ENCODE data around the gene ADGRL3.

ADGRL3 gene

DNA sequence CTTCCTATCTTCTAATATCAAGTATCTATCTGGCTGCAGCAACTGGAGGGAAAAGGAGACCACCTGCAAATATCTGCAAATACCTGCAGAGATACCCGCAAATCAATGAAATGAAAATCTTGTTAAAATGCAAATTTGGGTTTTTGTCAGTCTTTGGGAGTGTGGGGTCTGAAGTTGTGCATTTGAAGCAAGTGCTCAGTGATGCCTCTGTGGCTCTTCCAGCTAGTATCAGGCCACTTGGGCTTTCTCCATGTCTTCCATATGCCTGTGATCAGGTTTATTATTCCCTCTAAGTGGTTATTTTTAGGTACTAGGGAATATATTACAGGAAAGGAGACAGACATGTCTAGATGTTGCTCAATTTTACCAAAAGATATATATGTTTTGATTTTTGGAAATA lies 880.3 kb downstream of the ADGRL3 start:
- no peak for TF ChIP-seq CTCF (conservative IDR thresholded peaks at IDR 0.05)
- TF ChIP-seq ZFX (IDR thresholded peaks at IDR 0.05) = no peak
- no peak overlapping the region for H3K27ac ChIP-seq

DNA sequence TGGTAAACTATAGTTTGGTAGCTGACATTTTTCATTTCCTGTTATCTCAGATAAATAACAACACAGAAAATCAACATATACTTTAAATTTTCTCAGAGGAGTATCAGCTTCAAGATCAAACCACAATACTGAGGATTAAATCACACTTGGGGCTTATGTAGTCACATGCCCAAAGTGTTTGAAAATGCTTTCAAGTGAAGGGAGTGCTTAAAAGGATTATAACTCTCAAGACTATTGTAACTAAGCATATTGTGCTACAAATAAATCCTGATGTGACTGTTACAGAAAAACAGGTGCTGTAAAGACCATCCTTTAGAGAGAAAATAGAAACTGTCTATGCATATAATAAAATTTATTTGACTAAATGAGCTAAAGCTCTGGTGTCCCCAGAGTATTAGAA lies 887.6 kb downstream of the ADGRL3 start:
- no peak for TF ChIP-seq ZFX (IDR thresholded peaks at IDR 0.05)
- TF ChIP-seq CTCF (conservative IDR thresholded peaks at IDR 0.05) = no peak
- H3K27ac ChIP-seq = no peak overlapping the region

GRCh38 chr4:62093735-62094134 lies 893.6 kb downstream of the ADGRL3 start:
- TF ChIP-seq CTCF (conservative IDR thresholded peaks at IDR 0.05) = no peak
- TF ChIP-seq ZFX (IDR thresholded peaks at IDR 0.05) = no peak
- no peak overlapping the region for H3K27ac ChIP-seq

DNA sequence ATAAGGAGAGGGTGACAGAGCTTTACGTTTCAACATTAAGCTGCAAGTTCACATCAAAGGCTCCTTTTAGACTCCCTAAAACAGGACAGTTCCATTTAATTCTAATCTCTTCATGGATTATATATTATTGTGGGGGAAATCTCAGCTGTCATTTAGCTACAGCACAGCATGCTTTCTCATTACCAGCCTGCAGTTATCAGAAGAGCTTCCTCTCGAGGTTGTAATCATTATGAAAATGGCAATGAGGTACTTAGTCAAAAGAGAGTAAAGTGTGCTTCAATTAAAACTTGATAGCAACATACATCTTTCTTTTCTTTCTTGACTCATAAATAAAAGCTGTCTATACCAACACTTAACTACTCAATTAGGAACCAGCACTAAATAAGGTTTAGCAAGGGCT lies 896.8 kb downstream of the ADGRL3 start:
- TF ChIP-seq ZFX (IDR thresholded peaks at IDR 0.05) = no peak
- no peak for TF ChIP-seq CTCF (conservative IDR thresholded peaks at IDR 0.05)
- H3K27ac ChIP-seq = no peak overlapping the region

- TF ChIP-seq ZFX (IDR thresholded peaks at IDR 0.05) (no peak), CTCF (conservative IDR thresholded peaks at IDR 0.05) (no peak)
- H3K27ac ChIP-seq = no peak overlapping the region
Observed at GRCh38 chr4:62115216-62115615, 915.1 kb downstream of the ADGRL3 start.

DNA sequence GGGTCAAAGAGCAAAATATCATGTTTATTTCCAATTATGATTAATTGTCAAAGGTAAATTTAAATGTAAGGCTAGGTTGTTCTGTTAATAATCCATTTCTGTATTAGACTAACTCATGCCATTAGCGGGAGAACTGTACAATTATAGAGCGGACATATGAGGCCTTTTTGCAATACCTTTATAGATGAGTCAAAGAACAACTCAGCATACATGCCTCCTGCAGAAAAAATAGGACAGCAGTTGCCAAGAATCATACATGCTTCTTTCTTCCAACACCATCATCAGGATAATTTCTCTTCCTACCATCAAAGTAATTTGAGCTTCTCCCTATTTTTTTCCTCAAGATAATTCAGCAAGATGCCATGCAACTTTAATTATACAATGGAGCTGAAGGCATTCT lies 917.8 kb downstream of the ADGRL3 start:
- TF ChIP-seq CTCF (conservative IDR thresholded peaks at IDR 0.05) (no peak), ZFX (IDR thresholded peaks at IDR 0.05) (no peak)
- H3K27ac ChIP-seq = no peak overlapping the region

- H3K27ac ChIP-seq = no peak overlapping the region
- no peak for TF ChIP-seq ZFX (IDR thresholded peaks at IDR 0.05)
- TF ChIP-seq CTCF (conservative IDR thresholded peaks at IDR 0.05) = no peak
Observed at GRCh38 chr4:62118558-62118957, 918.4 kb downstream of the ADGRL3 start.
